HEK293 (cell line): ENCODE data around the gene KCND2.

Source experiments
- REST ChIP-seq: fragments of 450-650 bp; formaldehyde crosslinking; IDR thresholded peaks from 2 replicates; pipeline ENCODE4 v1.5.1; 2016; ENCODE audit warnings: missing biosample characterization, missing genetic modification characterization
- ZNF274 ChIP-seq, 2 experiments: fragments of 200-500 bp in 1 of 2; fragments of 450-650 bp in 1 of 2; sonication (Bioruptor generic) in 1 of 2; formaldehyde crosslinking in 1 of 2; IDR thresholded peaks; 2 replicates each; pipeline versions ENCODE4 v1.5.1 to v1.6.1; 2014 to 2016; ENCODE audit warnings: borderline replicate concordance in 1 of 2, inconsistent platforms in 1 of 2, low read length in 1 of 2, missing biosample characterization in 1 of 2, missing genetic modification characterization in 1 of 2
- ZNF350 ChIP-seq: fragments of 450-650 bp; formaldehyde crosslinking; IDR thresholded peaks from 2 replicates; pipeline ENCODE4 v1.5.0; 2017; ENCODE audit warnings: missing biosample characterization, mild to moderate bottlenecking, missing genetic modification characterization
- ZNF639 ChIP-seq: fragments of 450-650 bp; formaldehyde crosslinking; IDR thresholded peaks from 2 replicates; pipeline ENCODE4 v1.5.1; 2016; ENCODE audit warnings: missing biosample characterization, missing genetic modification characterization
- ZSCAN4 ChIP-seq: fragments of 450-650 bp; formaldehyde crosslinking; IDR thresholded peaks from 2 replicates; pipeline ENCODE4 v1.5.1; 2017; ENCODE audit warnings: missing biosample characterization, missing genetic modification characterization

- no peak for TF ChIP-seq ZNF639 (tag by site-specific recombination)
- TF ChIP-seq ZNF274 (IDR thresholded peaks at IDR 0.05; ENCODE audit: low read length): no peak
- TF ChIP-seq ZNF274 (tag by site-specific recombination; IDR thresholded peaks at IDR 0.05; ENCODE audit: borderline replicate concordance): no peak
- no peak for TF ChIP-seq ZNF350 (tag by site-specific recombination)
- no peak for TF ChIP-seq ZSCAN4 (tag by site-specific recombination)
- TF ChIP-seq REST: no peak
These were observed 207.5 kb downstream of the KCND2 start for GRCh38 chr7:120480472-120480871.
